H1 (cell line): ENCODE results near the gene TTL. TPM values are rescaled to one million over a fixed set of nuclear protein-coding genes. Genes with fewer than 3 reads are reported as not detected.

Experiments used
- CTCF ChIA-PET: fragments of 300-600 bp; sonication (Branson Sonifier 250); formaldehyde crosslinking; loops from one replicate; lab custom pipeline; 2021; ENCODE audit not compliant: partially characterized antibody; lab: Charles Lee
- POLR2A ChIA-PET: fragments of 300-600 bp; sonication (Branson Sonifier 250); formaldehyde crosslinking; loops from one replicate; lab custom pipeline; 2021; ENCODE audit warnings: inconsistent platforms; ENCODE audit not compliant: partially characterized antibody; lab: Charles Lee
- DNase-seq, 2 experiments: peaks; one replicate each; pipeline versions ENCODE4 v3.0.0 to v3.0.0-alpha.2; 2010 to 2022; ENCODE audit warnings: low spot score in 2 of 2, low read depth in 1 of 2, mixed read lengths in 1 of 2
- FAIRE-seq: peaks from 2 replicates; lab custom pipeline; 2011; peaks lifted over from hg19 to GRCh38; lab: Jason Lieb, UNC
- H2AFZ ChIP-seq: 2 replicates; pipeline ENCODE4 v1.8.1; 2012; ENCODE audit warnings: low read length, inconsistent platforms
- H2AK5ac ChIP-seq: 2 replicates; pipeline ENCODE4 v1.6.1; 2013; ENCODE audit warnings: low read depth, low read length
- H2BK120ac ChIP-seq: replicated peaks from 2 replicates; pipeline ENCODE3; 2013; ENCODE audit warnings: low read depth, low read length, inconsistent platforms
- H2BK12ac ChIP-seq: 2 replicates; pipeline ENCODE4 v1.6.1; 2013; ENCODE audit warnings: low read depth, low read length
- H2BK15ac ChIP-seq: 2 replicates; pipeline ENCODE4 v1.6.1; 2013; ENCODE audit warnings: low read length
- H2BK20ac ChIP-seq: 2 replicates; pipeline ENCODE4 v1.6.1; 2013; ENCODE audit warnings: low read length
- H2BK5ac ChIP-seq: 2 replicates; pipeline ENCODE4 v1.6.1; 2013; ENCODE audit warnings: low read depth, low read length
- H3K14ac ChIP-seq: 2 replicates; pipeline ENCODE4 v1.6.1; 2013; ENCODE audit warnings: inconsistent platforms; ENCODE audit not compliant: insufficient read length
- H3K18ac ChIP-seq: 2 replicates; pipeline ENCODE4 v1.6.1; 2013; ENCODE audit warnings: low read length; ENCODE audit errors: extremely low read depth
- H3K23ac ChIP-seq: 2 replicates; pipeline ENCODE4 v1.6.1; 2013; ENCODE audit warnings: inconsistent platforms; ENCODE audit not compliant: insufficient read length
- H3K23me2 ChIP-seq: 2 replicates; pipeline ENCODE4 v1.6.1; 2013; ENCODE audit warnings: low read depth, low read length
- H3K27ac ChIP-seq: 2 replicates; pipeline ENCODE4 v1.6.1; 2011; ENCODE audit warnings: low read depth, low read length, inconsistent platforms
- H3K27me3 ChIP-seq, 4 experiments: replicated peaks in 1 of 4; 1 replicate in 1 of 4; 2 replicates in 3 of 4; pipeline versions ENCODE4 v1.6.1 to v1.8.1; 2011 to 2013; ENCODE audit warnings: low read length in 3 of 4, mild to moderate bottlenecking in 3 of 4, inconsistent platforms in 2 of 4, mixed read lengths in 2 of 4, moderate library complexity in 1 of 4; ENCODE audit not compliant: control insufficient read depth in 3 of 4, insufficient read depth in 3 of 4; ENCODE audit errors: extremely low read depth in 1 of 4
- H3K36me3 ChIP-seq, 4 experiments: 2 replicates each; pipeline versions ENCODE4 v1.6.1 to v1.8.1; 2011 to 2013; ENCODE audit warnings: mild to moderate bottlenecking in 4 of 4, low read length in 3 of 4, moderate library complexity in 2 of 4, control low read depth in 1 of 4, inconsistent platforms in 1 of 4; ENCODE audit not compliant: insufficient read depth in 4 of 4, control insufficient read depth in 2 of 4
- H3K4ac ChIP-seq: replicated peaks from 2 replicates; pipeline ENCODE3; 2013; ENCODE audit warnings: low read length, low read depth, mixed read lengths, inconsistent platforms; ENCODE audit not compliant: insufficient read length
- H3K4me1 ChIP-seq, 4 experiments: replicated peaks in 1 of 4; 1 replicate in 1 of 4; 2 replicates in 3 of 4; pipeline versions ENCODE4 v1.6.1 to v1.8.1; 2011 to 2013; ENCODE audit warnings: low read length in 3 of 4, inconsistent platforms in 2 of 4, mixed read lengths in 1 of 4; ENCODE audit not compliant: insufficient read depth in 4 of 4, control insufficient read depth in 3 of 4
- H3K4me2 ChIP-seq, 2 experiments: 2 replicates each; pipeline versions ENCODE4 v1.6.1 to v1.8.1; 2011 to 2013; ENCODE audit warnings: low read depth in 2 of 2, low read length in 2 of 2, control low read depth in 1 of 2, inconsistent platforms in 1 of 2, mild to moderate bottlenecking in 1 of 2; ENCODE audit not compliant: insufficient read depth in 1 of 2
- H3K4me3 ChIP-seq, 4 experiments: fragments of 200-600, 300-600 bp in 1 of 4; sonication (generic), shearing (Covaris generic), sonication (Bioruptor Twin) in 1 of 4; 2 replicates each; pipeline versions ENCODE4 v1.5.1 to v1.8.1; 2011 to 2016; ENCODE audit warnings: low read length in 4 of 4, low read depth in 3 of 4, control low read depth in 2 of 4, inconsistent platforms in 2 of 4, mild to moderate bottlenecking in 2 of 4, mixed read lengths in 1 of 4, moderate library complexity in 1 of 4; ENCODE audit not compliant: insufficient read depth in 2 of 4; ENCODE audit errors: extremely low read depth in 1 of 4
- H3K56ac ChIP-seq: replicated peaks from 2 replicates; pipeline ENCODE3; 2013; ENCODE audit warnings: low read depth, mild to moderate bottlenecking, mixed read lengths, low read length, inconsistent platforms; ENCODE audit not compliant: insufficient read length
- H3K79me1 ChIP-seq: 2 replicates; pipeline ENCODE4 v1.6.1; 2013; ENCODE audit warnings: low read depth, low read length, control low read depth
- H3K79me2 ChIP-seq, 2 experiments: 2 replicates each; pipeline versions ENCODE4 v1.6.1 to v1.8.1; 2012 to 2013; ENCODE audit warnings: low read length in 2 of 2, mild to moderate bottlenecking in 2 of 2, inconsistent platforms in 1 of 2; ENCODE audit not compliant: insufficient read depth in 2 of 2, control insufficient read depth in 1 of 2
- H3K9ac ChIP-seq, 4 experiments: replicated peaks in 1 of 4; 1 replicate in 1 of 4; 2 replicates in 3 of 4; pipeline versions ENCODE4 v1.6.1 to v1.8.1; 2011 to 2013; ENCODE audit warnings: low read depth in 3 of 4, low read length in 3 of 4, control low read depth in 2 of 4, mild to moderate bottlenecking in 2 of 4, moderate library complexity in 2 of 4, inconsistent platforms in 1 of 4; ENCODE audit errors: extremely low read depth in 1 of 4
- H3K9me3 ChIP-seq, 2 experiments: 2 replicates each; pipeline versions ENCODE4 v1.6.1 to v1.8.1; 2012 to 2013; ENCODE audit warnings: mild to moderate bottlenecking in 2 of 2, moderate library complexity in 2 of 2, control low read depth in 1 of 2, inconsistent platforms in 1 of 2, low read depth in 1 of 2, low read length in 1 of 2, mixed read lengths in 1 of 2; ENCODE audit not compliant: insufficient read depth in 2 of 2
- H4K20me1 ChIP-seq, 2 experiments: replicated peaks in 1 of 2; 2 replicates each; pipeline versions ENCODE3 to v1.8.1; 2011 to 2013; ENCODE audit warnings: inconsistent platforms in 2 of 2, low read length in 2 of 2, mild to moderate bottlenecking in 1 of 2; ENCODE audit not compliant: insufficient read depth in 2 of 2, control insufficient read depth in 1 of 2
- H4K5ac ChIP-seq: 2 replicates; pipeline ENCODE4 v1.6.1; 2013; ENCODE audit warnings: low read length, low read depth, mixed read lengths, inconsistent platforms; ENCODE audit not compliant: insufficient read length
- H4K8ac ChIP-seq: 2 replicates; pipeline ENCODE4 v1.8.0; 2013; ENCODE audit warnings: mild to moderate bottlenecking, moderate library complexity, low read length, inconsistent platforms; ENCODE audit not compliant: insufficient read depth; ENCODE audit errors: extremely low read depth
- H4K91ac ChIP-seq: replicated peaks from 2 replicates; pipeline ENCODE3; 2013; ENCODE audit warnings: low read length, mixed read lengths, inconsistent platforms; ENCODE audit not compliant: insufficient read length
- CBX8 ChIP-seq: fragments of 300-800, 300-1000 bp; sonication (generic); IDR thresholded peaks from 2 replicates; pipeline ENCODE4 v1.7.1; 2016; ENCODE audit warnings: low read depth, low read length, borderline replicate concordance
- HDAC2 ChIP-seq, 2 experiments: fragments of 300-600 bp in 1 of 2; sonication (generic) in 1 of 2; IDR thresholded peaks; 2 replicates each; pipeline ENCODE4 v1.6.1; 2011 to 2012; ENCODE audit warnings: low read depth in 2 of 2, low read length in 2 of 2, mild to moderate bottlenecking in 2 of 2, moderate library complexity in 2 of 2, borderline replicate concordance in 1 of 2, inconsistent platforms in 1 of 2
- NRF1 ChIP-seq: IDR thresholded peaks from 2 replicates; pipeline ENCODE4 v1.6.1; 2011; ENCODE audit warnings: mild to moderate bottlenecking, low read depth, low read length, improper control_type of control experiment
- RXRA ChIP-seq: IDR thresholded peaks from 2 replicates; pipeline ENCODE4 v1.6.1; 2011; ENCODE audit warnings: low read depth, mild to moderate bottlenecking, low read length, moderate library complexity; ENCODE audit not compliant: insufficient read depth
- SAP30 ChIP-seq: fragments of 300-600 bp; sonication (generic); IDR thresholded peaks from 2 replicates; pipeline ENCODE4 v1.7.1; 2012; ENCODE audit warnings: low read length, moderate library complexity, mild to moderate bottlenecking, inconsistent platforms; ENCODE audit not compliant: insufficient read depth, insufficient replicate concordance
- SP4 ChIP-seq: IDR thresholded peaks from 2 replicates; pipeline ENCODE4 v1.6.1; 2012; ENCODE audit warnings: low read length, inconsistent platforms
- WGBS, 2 experiments: shearing (Covaris generic) in 1 of 2; methylation state at CpG; one replicate each; pipeline versions ENCODE4 v1.1.6 to v1.1.7; 2013 to 2015; ENCODE audit warnings: low lambda C conversion rate in 2 of 2, mixed read lengths in 2 of 2, inconsistent platforms in 1 of 2, low coverage in 1 of 2, missing lambda C conversion rate in 1 of 2; ENCODE audit not compliant: insufficient replicate concordance in 2 of 2, insufficient coverage in 1 of 2, insufficient read length in 1 of 2; ENCODE audit errors: extremely low coverage in 1 of 2, missing lambda C conversion rate in 1 of 2; 5-methylcytosine and 5-hydroxymethylcytosine counted together
- polyA plus RNA-seq, 7 experiments: library from polyadenylated mRNA; depleted of rRNA in 3 of 7; stranded (reverse) in 5 of 7; unstranded in 2 of 7; fragments of >200 nt in 5 of 7; fragments of 200-250 nt in 2 of 7; gene quantifications; 1 replicate in 5 of 7; 2 replicates in 1 of 7; 4 replicates in 1 of 7; pipeline versions ENCODE4 v1.2.1 to v1.2.3, GENCODE V29; 2011 to 2013; ENCODE audit warnings: missing spikeins in 2 of 7, mixed read lengths in 2 of 7
- total RNA-seq: library from RNA; stranded (reverse); fragmentation: NEBNext Ultra II Directional; extraction: Animal tissue kit (Norgen Biotek cat#: 25700); gene quantifications from 2 replicates; pipeline ENCODE4 v1.2.1, GENCODE V29; 2021
- TF ChIP-seq, protein P1 (sequence below): IDR thresholded peaks from 2 replicates; pipeline ENCODE4 v1.6.1; 2012; ENCODE audit warnings: inconsistent platforms

Gene TTL
- total and polyA plus RNA-seq, 2 of the 8 experiments (the other 6 are each of a cell fraction or from before 2014, with no cell fraction given): 17.5 to 57.1 TPM

DNA sequence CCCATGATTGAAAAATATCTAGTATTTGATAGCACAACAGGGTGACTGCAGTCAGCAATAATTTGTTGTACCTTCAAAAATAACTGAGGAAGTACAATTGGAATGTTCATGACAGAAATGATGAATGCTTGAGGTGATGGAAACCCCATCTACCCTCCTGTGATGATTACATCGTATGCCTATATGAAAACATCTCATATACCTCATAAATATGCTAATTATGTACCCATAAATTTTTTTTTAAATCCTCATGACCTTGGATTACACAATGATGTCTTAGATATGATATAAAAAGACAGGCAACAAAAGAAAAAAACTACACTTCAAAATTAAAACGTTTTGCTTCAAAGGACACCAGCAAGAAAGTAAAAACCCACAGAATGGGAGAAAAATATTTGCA, 59.0 kb downstream of the TTL start:
- Histone ChIP-seq H3K79me2 (peaks cover 15 to 36% of the 10 kb centered on the region in 2 experiments), H2BK20ac (no peak overlapping the region), H3K4me1 (peaks cover 0 to 5% (median 3%) of the 10 kb centered on the region in 4 experiments; a peak in 2 of 7 replicates), H3K27me3 (no peaks in the 10 kb centered on the region; a peak in 1 of 7 replicates), H3K23ac (no peak overlapping the region), H4K91ac (no peak overlapping the region), H3K4me3 (peak overlapping the region in 3 of 4 experiments; percentile 94 to 98 (median 96); a peak in 2 of 8 replicates), H4K20me1 (peaks cover 2% of the 10 kb centered on the region in 2 experiments), H2BK12ac (no peak overlapping the region), H3K4me2 (peak overlapping the region in 1 of 2 experiments; percentile 100; a peak in 1 of 4 replicates), H3K14ac (no peak overlapping the region), H3K27ac (no peak overlapping the region), H2BK15ac (no peak overlapping the region), H2AK5ac (no peak overlapping the region), H4K8ac (no peak overlapping the region), H3K9me3 (no peaks in the 10 kb centered on the region), H3K56ac (no peak overlapping the region), H4K5ac (no peak overlapping the region), H2BK120ac (no peak overlapping the region), H3K9ac (no peak overlapping the region), H3K36me3 (peaks cover 0 to 2% (median 0%) of the 10 kb centered on the region in 4 experiments; a peak in 1 of 8 replicates), H2AFZ (no peak overlapping the region), H3K23me2 (peaks cover 9% of the 10 kb centered on the region), H3K4ac (no peak overlapping the region), H3K18ac (no peak overlapping the region), H2BK5ac (no peak overlapping the region), H3K79me1 (no peaks in the 10 kb centered on the region; the same call in 1 of the 2 replicates)
- CTCF ChIA-PET: interaction anchor here (1.0 kb wide), 1 partner anchor 60 kb away, joined by 4 read pairs; no protein-coding TSS in a partner anchor
- DNase-seq: no peak
- POLR2A ChIA-PET: interaction anchor here (0.8 kb wide), 1 partner anchor 42 kb away, joined by 3 read pairs; no protein-coding TSS in a partner anchor
- WGBS, 2 experiments: 50% methylated on average over 2 of the region's 2 CpGs; no CpG with 5 or more reads in 1 of the 2 experiments
- no peak for FAIRE-seq
- TF ChIP-seq CBX8 (no peak), HDAC2 (IDR thresholded peaks at IDR 0.05; ENCODE audit: borderline replicate concordance in 1 of 2, low read depth in 2 of 2, low read length in 2 of 2) (no peak), SAP30 (no peak), SP4 (no peak), NRF1 (no peak), RXRA (no peak)
- TF ChIP-seq, protein P1, sequence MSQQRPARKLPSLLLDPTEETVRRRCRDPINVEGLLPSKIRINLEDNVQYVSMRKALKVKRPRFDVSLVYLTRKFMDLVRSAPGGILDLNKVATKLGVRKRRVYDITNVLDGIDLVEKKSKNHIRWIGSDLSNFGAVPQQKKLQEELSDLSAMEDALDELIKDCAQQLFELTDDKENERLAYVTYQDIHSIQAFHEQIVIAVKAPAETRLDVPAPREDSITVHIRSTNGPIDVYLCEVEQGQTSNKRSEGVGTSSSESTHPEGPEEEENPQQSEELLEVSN: no peak
